H9 (cell line): ENCODE measurements around the gene G6PC1. TPM values are rescaled to one million over a fixed set of nuclear protein-coding genes. Genes with fewer than 3 reads are reported as not detected.

ENCODE experiments used
- DNase-seq: peaks from one replicate; pipeline ENCODE4 v3.0.0-alpha.2; 2017
- H2AFZ ChIP-seq: one replicate; pipeline ENCODE4 v1.6.1; 2013; ENCODE audit warnings: mild to moderate bottlenecking, low read length, control low read depth, moderate library complexity
- H2AK5ac ChIP-seq: 2 replicates; pipeline ENCODE4 v1.6.1; 2013; ENCODE audit warnings: low read length, control low read depth, mixed read lengths; ENCODE audit not compliant: insufficient read length
- H2BK120ac ChIP-seq: one replicate; pipeline ENCODE4 v1.6.1; 2013; ENCODE audit warnings: low read depth, mild to moderate bottlenecking, low read length, control low read depth, inconsistent platforms; ENCODE audit not compliant: poor library complexity, severe bottlenecking
- H2BK12ac ChIP-seq: 2 replicates; pipeline ENCODE4 v1.6.1; 2013; ENCODE audit warnings: low read length, control low read depth, mixed read lengths, low read depth; ENCODE audit not compliant: insufficient read length
- H2BK15ac ChIP-seq: 2 replicates; pipeline ENCODE4 v1.6.1; 2013; ENCODE audit warnings: low read depth, low read length, control low read depth
- H2BK20ac ChIP-seq: one replicate; pipeline ENCODE4 v1.6.1; 2013; ENCODE audit warnings: low read depth, mild to moderate bottlenecking, low read length, control low read depth, inconsistent platforms; ENCODE audit not compliant: poor library complexity, severe bottlenecking
- H2BK5ac ChIP-seq: 2 replicates; pipeline ENCODE4 v1.6.1; 2013; ENCODE audit warnings: low read length, control low read depth, mixed read lengths; ENCODE audit not compliant: insufficient read length
- H3K14ac ChIP-seq: 2 replicates; pipeline ENCODE4 v1.6.1; 2013; ENCODE audit warnings: low read length, control low read depth; ENCODE audit not compliant: insufficient read depth
- H3K18ac ChIP-seq: 2 replicates; pipeline ENCODE4 v1.6.1; 2013; ENCODE audit warnings: low read depth, mild to moderate bottlenecking, mixed read lengths, low read length, control low read depth; ENCODE audit not compliant: insufficient read length
- H3K23ac ChIP-seq: 2 replicates; pipeline ENCODE4 v1.6.1; 2013; ENCODE audit warnings: low read length, control low read depth, mixed read lengths, low read depth; ENCODE audit not compliant: insufficient read length
- H3K23me2 ChIP-seq: 2 replicates; pipeline ENCODE4 v1.6.1; 2013; ENCODE audit warnings: low read depth, mild to moderate bottlenecking, mixed read lengths, low read length, control low read depth; ENCODE audit not compliant: insufficient read length, poor library complexity, severe bottlenecking
- H3K27ac ChIP-seq: 2 replicates; pipeline ENCODE4 v1.5.1; 2013; ENCODE audit warnings: low read length, control low read depth, mixed read lengths, low read depth; ENCODE audit not compliant: insufficient read length
- H3K27me3 ChIP-seq: 2 replicates; pipeline ENCODE4 v1.6.1; 2013; ENCODE audit warnings: low read length, control low read depth, inconsistent platforms; ENCODE audit not compliant: insufficient read depth
- H3K4ac ChIP-seq: 2 replicates; pipeline ENCODE4 v1.6.1; 2013; ENCODE audit warnings: low read depth, mild to moderate bottlenecking, control low read depth, inconsistent platforms, low read length, moderate library complexity
- H3K4me1 ChIP-seq: 2 replicates; pipeline ENCODE4 v1.6.1; 2013; ENCODE audit warnings: low read length, control low read depth, inconsistent platforms; ENCODE audit not compliant: insufficient read depth
- H3K4me2 ChIP-seq: 2 replicates; pipeline ENCODE4 v1.6.1; 2013; ENCODE audit warnings: low read length, control low read depth, mixed read lengths; ENCODE audit not compliant: insufficient read length, insufficient read depth
- H3K56ac ChIP-seq: 2 replicates; pipeline ENCODE4 v1.6.1; 2013; ENCODE audit warnings: low read depth, mild to moderate bottlenecking, mixed read lengths, low read length, control low read depth; ENCODE audit not compliant: insufficient read length
- H3K79me1 ChIP-seq: 2 replicates; pipeline ENCODE4 v1.6.1; 2013; ENCODE audit warnings: low read depth, mild to moderate bottlenecking, moderate library complexity, low read length, control low read depth, inconsistent platforms; ENCODE audit not compliant: insufficient read depth, poor library complexity, severe bottlenecking
- H3K79me2 ChIP-seq: 2 replicates; pipeline ENCODE4 v1.6.1; 2013; ENCODE audit warnings: low read length, control low read depth, inconsistent platforms; ENCODE audit not compliant: insufficient read depth
- H3K9ac ChIP-seq: 2 replicates; pipeline ENCODE4 v1.6.1; 2013; ENCODE audit warnings: low read length, control low read depth, mixed read lengths; ENCODE audit not compliant: insufficient read length; ENCODE audit errors: extremely low read depth
- H3K9me3 ChIP-seq: one replicate; pipeline ENCODE4 v1.6.1; 2013; ENCODE audit warnings: low read depth, low read length, inconsistent platforms; ENCODE audit not compliant: control insufficient read depth
- H3T11ph ChIP-seq: one replicate; pipeline ENCODE4 v1.6.1; 2013; ENCODE audit warnings: mild to moderate bottlenecking, low read length, control low read depth, inconsistent platforms
- H4K20me1 ChIP-seq: one replicate; pipeline ENCODE4 v1.6.1; 2013; ENCODE audit not compliant: control insufficient read depth, insufficient read length, insufficient read depth
- H4K5ac ChIP-seq: 2 replicates; pipeline ENCODE4 v1.6.1; 2013; ENCODE audit warnings: low read depth, mild to moderate bottlenecking, mixed read lengths, low read length, control low read depth; ENCODE audit not compliant: insufficient read length
- H4K8ac ChIP-seq: replicated peaks from 2 replicates; pipeline ENCODE4 v1.6.1; 2013; ENCODE audit warnings: low read length, control low read depth, mixed read lengths, low read depth; ENCODE audit not compliant: insufficient read length
- H4K91ac ChIP-seq: 2 replicates; pipeline ENCODE4 v1.6.1; 2013; ENCODE audit warnings: low read depth, mild to moderate bottlenecking, moderate library complexity, mixed read lengths, low read length, control low read depth; ENCODE audit not compliant: insufficient read length
- H3K27ac Mint-ChIP-seq, 3 experiments: 2 replicates in 2 of 3; 3 replicates in 1 of 3; pipeline ENCODE4 v1.8.0; 2020 to 2021; ENCODE audit warnings: mixed read lengths in 3 of 3, mild to moderate bottlenecking in 1 of 3, moderate library complexity in 1 of 3
- H3K27me3 Mint-ChIP-seq: 2 replicates; pipeline ENCODE4 v1.8.0; 2021; ENCODE audit warnings: low read depth, mild to moderate bottlenecking, moderate library complexity, mixed read lengths
- H3K36me3 Mint-ChIP-seq, 3 experiments: 2 replicates in 2 of 3; 3 replicates in 1 of 3; pipeline ENCODE4 v1.8.0; 2020 to 2021; ENCODE audit warnings: low read depth in 3 of 3, mixed read lengths in 3 of 3; ENCODE audit not compliant: insufficient read depth in 1 of 3
- H3K4me1 Mint-ChIP-seq, 2 experiments: 2 replicates each; pipeline ENCODE4 v1.8.0; 2020; ENCODE audit warnings: mixed read lengths in 2 of 2
- H3K4me3 Mint-ChIP-seq, 2 experiments: 2 replicates in 1 of 2; 3 replicates in 1 of 2; pipeline ENCODE4 v1.8.0; 2020 to 2021; ENCODE audit warnings: mild to moderate bottlenecking in 2 of 2, mixed read lengths in 2 of 2, moderate library complexity in 1 of 2
- H3K9me3 Mint-ChIP-seq, 2 experiments: 2 replicates in 1 of 2; 3 replicates in 1 of 2; pipeline ENCODE4 v1.8.0; 2020; ENCODE audit warnings: mild to moderate bottlenecking in 2 of 2, mixed read lengths in 2 of 2, moderate library complexity in 1 of 2
- WGBS: extraction: QIAGEN DNeasy Blood & Tissue Kit; methylation state at CpG from one replicate; pipeline ENCODE4 v1.1.7; 2013; ENCODE audit warnings: missing lambda C conversion rate, low lambda C conversion rate, mixed read lengths; ENCODE audit not compliant: insufficient read length; ENCODE audit errors: extremely low coverage; 5-methylcytosine and 5-hydroxymethylcytosine counted together
- total RNA-seq: library from RNA; stranded (reverse); gene quantifications from 2 replicates; pipeline ENCODE4 v1.2.1, GENCODE V29; 2021
- TF ChIP-seq, protein P1 (sequence below): fragments of 200-600 bp; sonication (generic); conservative IDR thresholded peaks from 3 replicates; pipeline ENCODE4 v1.8.0; 2021; ENCODE audit warnings: antibody characterized with exemption, mild to moderate bottlenecking

The G6PC1 gene
- total RNA-seq, 1 experiment from 2014 or later: not detected

DNA sequence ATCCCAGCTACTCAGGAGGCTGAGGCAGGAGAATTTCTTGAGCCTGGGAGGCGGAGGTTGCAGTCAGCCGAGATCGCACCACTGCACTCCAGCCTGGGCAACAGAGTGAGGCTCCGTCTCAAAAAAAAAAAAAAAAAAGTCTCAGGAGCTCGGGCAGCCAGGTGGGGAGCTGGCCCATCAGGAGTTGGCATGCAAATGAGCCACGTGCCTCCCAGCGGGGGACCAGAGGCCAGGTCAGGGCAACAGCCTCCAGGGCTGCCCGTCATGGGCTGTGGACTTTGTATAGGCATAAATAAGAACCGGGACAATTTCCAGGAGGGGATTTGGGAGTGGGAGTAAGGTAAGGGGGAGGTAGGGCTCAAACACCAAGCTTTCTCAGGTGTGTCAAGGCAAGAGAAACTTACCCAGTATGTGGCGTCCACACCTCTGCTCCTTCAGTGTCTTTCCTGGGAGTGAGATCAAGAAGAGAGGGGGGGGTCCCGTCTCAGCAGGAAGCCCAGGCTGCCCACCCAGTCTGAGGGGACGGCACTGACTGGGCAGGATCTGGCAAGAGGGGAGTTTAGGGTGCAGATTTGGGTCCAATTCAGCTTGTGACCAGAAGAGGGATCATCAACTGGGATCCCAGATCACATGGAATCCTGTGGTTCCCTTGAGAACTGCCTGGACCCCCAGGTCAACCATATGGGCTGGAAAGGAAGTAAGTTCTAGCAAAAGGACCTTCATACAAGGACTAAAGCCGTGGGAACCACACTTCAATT, 22.3 kb upstream of the G6PC1 start:
- H2BK12ac ChIP-seq: no peak overlapping the region
- Mint-ChIP-seq H3K27ac (no peak overlapping the region), H3K4me3 (peak overlapping the region; percentile 19 to 66; a peak in 2 of 5 replicates), H3K27me3 (peaks cover 60% of the 10 kb centered on the region), H3K36me3 (no peaks in the 10 kb centered on the region; a peak in 1 of 7 replicates), H3K4me1 (peaks cover 22 to 27% of the 10 kb centered on the region in 2 experiments), H3K9me3 (0 out of 5 replicates have a peak, but pooled peaks cover 0 to 3% of the 10 kb centered on the region in 2 experiments)
- WGBS: no CpG with 5 or more reads among the region's 13 CpGs
- H3K79me1 ChIP-seq: no peaks in the 10 kb centered on the region
- H3K27me3 ChIP-seq: no peaks in the 10 kb centered on the region
- H4K91ac ChIP-seq: no peak overlapping the region
- no peak overlapping the region for H4K8ac ChIP-seq
- peak overlapping the region; percentile 37 for H3K18ac ChIP-seq
- DNase-seq: peak; percentile 95
- H2BK120ac ChIP-seq: no peak overlapping the region
- H3T11ph ChIP-seq: no peak overlapping the region
- no peak overlapping the region for H4K5ac ChIP-seq
- H3K4ac ChIP-seq: no peak overlapping the region
- no peak overlapping the region for H2BK5ac ChIP-seq
- H3K23ac ChIP-seq: no peak overlapping the region
- H3K4me1 ChIP-seq: no peaks in the 10 kb centered on the region; the same call in 1 of the 2 replicates
- H3K9ac ChIP-seq: no peak overlapping the region
- no peaks in the 10 kb centered on the region for H4K20me1 ChIP-seq
- TF ChIP-seq, protein P1, sequence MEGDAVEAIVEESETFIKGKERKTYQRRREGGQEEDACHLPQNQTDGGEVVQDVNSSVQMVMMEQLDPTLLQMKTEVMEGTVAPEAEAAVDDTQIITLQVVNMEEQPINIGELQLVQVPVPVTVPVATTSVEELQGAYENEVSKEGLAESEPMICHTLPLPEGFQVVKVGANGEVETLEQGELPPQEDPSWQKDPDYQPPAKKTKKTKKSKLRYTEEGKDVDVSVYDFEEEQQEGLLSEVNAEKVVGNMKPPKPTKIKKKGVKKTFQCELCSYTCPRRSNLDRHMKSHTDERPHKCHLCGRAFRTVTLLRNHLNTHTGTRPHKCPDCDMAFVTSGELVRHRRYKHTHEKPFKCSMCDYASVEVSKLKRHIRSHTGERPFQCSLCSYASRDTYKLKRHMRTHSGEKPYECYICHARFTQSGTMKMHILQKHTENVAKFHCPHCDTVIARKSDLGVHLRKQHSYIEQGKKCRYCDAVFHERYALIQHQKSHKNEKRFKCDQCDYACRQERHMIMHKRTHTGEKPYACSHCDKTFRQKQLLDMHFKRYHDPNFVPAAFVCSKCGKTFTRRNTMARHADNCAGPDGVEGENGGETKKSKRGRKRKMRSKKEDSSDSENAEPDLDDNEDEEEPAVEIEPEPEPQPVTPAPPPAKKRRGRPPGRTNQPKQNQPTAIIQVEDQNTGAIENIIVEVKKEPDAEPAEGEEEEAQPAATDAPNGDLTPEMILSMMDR: peak; percentile 36; the same call in 1 of the 3 replicates
- no peaks in the 10 kb centered on the region for H3K79me2 ChIP-seq
- H3K4me2 ChIP-seq: peak overlapping the region; percentile 33
- H3K9me3 ChIP-seq: no peaks in the 10 kb centered on the region
- H3K23me2 ChIP-seq: no peaks in the 10 kb centered on the region
- H2AFZ ChIP-seq: no peak overlapping the region
- H2BK20ac ChIP-seq: no peak overlapping the region
- H2BK15ac ChIP-seq: no peak overlapping the region
- no peak overlapping the region for H3K56ac ChIP-seq
- no peak overlapping the region; the same call in 1 of the 2 replicates for H3K14ac ChIP-seq
- no peak overlapping the region for H3K27ac ChIP-seq
- no peak overlapping the region for H2AK5ac ChIP-seq
